Measurements from ENCODE around the gene CEP83. TPM values are rescaled to one million over a fixed set of nuclear protein-coding genes. Genes with fewer than 3 reads are reported as not detected.

Gene CEP83
- total and polyA plus RNA-seq, 10 donors, result 6.8 to 29.0 (median 14.0) TPM

GRCh38 chr12:94312378-94312777 is 147.3 kb downstream of the CEP83 start:
- no peak for DNase-seq
- Histone ChIP-seq H3K36me3 (peaks cover 0 to 40% (median 8%) of the 10 kb centered on the region in 6 donors), H3K9me3 (peaks cover 0 to 19% (median 12%) of the 10 kb centered on the region in 8 donors), H3K4me3 (no peak overlapping the region), H3K4me1 (no peaks in the 10 kb centered on the region), H3K27ac (no peak overlapping the region), H3K27me3 (replicated peaks in 1 of 7) (no peaks in the 10 kb centered on the region)
- 88 to 98% (median 96%) methylated on average over 1 of the region's 1 CpG for WGBS, 5 donors
- TF ChIP-seq POLR2A (IDR thresholded peaks at IDR 0.05) (no peak), POLR2AphosphoS5 (IDR thresholded peaks at IDR 0.05) (no peak), CTCF (IDR thresholded peaks at IDR 0.05 in 8 of 11, conservative IDR thresholded peaks at IDR 0.05 in 3 of 11) (no peak)
- intact Hi-C loops (cut with DNase I; ENCODE audit: low total_unique reads), result no loop called here

GRCh38 chr12:94309373-94309772 is 150.3 kb downstream of the CEP83 start:
- TF ChIP-seq POLR2AphosphoS5 (IDR thresholded peaks at IDR 0.05), result no peak
- no peak for TF ChIP-seq POLR2A (IDR thresholded peaks at IDR 0.05)
- TF ChIP-seq CTCF (IDR thresholded peaks at IDR 0.05 in 8 of 11, conservative IDR thresholded peaks at IDR 0.05 in 3 of 11), result no peak
- 68 to 81% (median 74%) methylated on average over 5 of the region's 5 CpGs for WGBS, 5 donors
- intact Hi-C loops (cut with DNase I; ENCODE audit: low total_unique reads), result no loop called here

GRCh38 chr12:94308612-94309011 is 151.1 kb downstream of the CEP83 start:
- Histone ChIP-seq H3K36me3 (peaks cover 0 to 77% (median 32%) of the 10 kb centered on the region in 6 donors), H3K4me3 (no peak overlapping the region), H3K4me1 (peaks cover 0 to 19% (median 0%) of the 10 kb centered on the region in 6 donors), H3K9me3 (peaks cover 0 to 2% (median 0%) of the 10 kb centered on the region in 8 donors), H3K27ac (no peak overlapping the region), H3K27me3 (replicated peaks in 1 of 7) (no peaks in the 10 kb centered on the region)
- DNase-seq, result no peak
- intact Hi-C loops (cut with DNase I; ENCODE audit: low total_unique reads), result no loop called here
- TF ChIP-seq POLR2AphosphoS5 (IDR thresholded peaks at IDR 0.05) (no peak), POLR2A (IDR thresholded peaks at IDR 0.05) (no peak), CTCF (IDR thresholded peaks at IDR 0.05 in 8 of 11, conservative IDR thresholded peaks at IDR 0.05 in 3 of 11) (no peak)
- 85 to 94% (median 86%) methylated on average over 2 of the region's 2 CpGs for WGBS, 5 donors

More at GRCh38 chr12:94309373-94309772, 150.3 kb downstream of the CEP83 start:
- Histone ChIP-seq H3K9me3 (peaks cover 0 to 8% (median 0%) of the 10 kb centered on the region in 8 donors), H3K36me3 (peaks cover 0 to 70% (median 27%) of the 10 kb centered on the region in 6 donors), H3K4me1 (peaks cover 0 to 14% (median 0%) of the 10 kb centered on the region in 6 donors), H3K4me3 (no peak overlapping the region), H3K27ac (no peak overlapping the region), H3K27me3 (replicated peaks in 1 of 7) (no peaks in the 10 kb centered on the region)
- DNase-seq, result no peak

- no peaks in the 10 kb centered on the region for H3K27me3 ChIP-seq (replicated peaks in 1 of 7)
- intact Hi-C loops (cut with DNase I; ENCODE audit: low total_unique reads), result no loop called here
- TF ChIP-seq POLR2AphosphoS5 (IDR thresholded peaks at IDR 0.05) (no peak), POLR2A (IDR thresholded peaks at IDR 0.05) (no peak), CTCF (IDR thresholded peaks at IDR 0.05 in 8 of 11, conservative IDR thresholded peaks at IDR 0.05 in 3 of 11) (no peak)
- H3K9me3 ChIP-seq, result no peaks in the 10 kb centered on the region
- no peak for DNase-seq
- peaks cover 0 to 19% (median 0%) of the 10 kb centered on the region in 6 donors for H3K4me1 ChIP-seq
- peak overlapping the region in 2 of 8 donors; percentile 1 to 41 for H3K27ac ChIP-seq
- 67 to 79% (median 77%) methylated on average over 9 of the region's 9 CpGs for WGBS, 5 donors
- no peak overlapping the region for H3K4me3 ChIP-seq
- peaks cover 0 to 100% (median 55%) of the 10 kb centered on the region in 6 donors for H3K36me3 ChIP-seq
Measured at GRCh38 chr12:94305130-94305957, 154.3 kb downstream of the CEP83 start.

All from spleen (tissue), 11 donors.